Left lung (tissue), 10 donors: ENCODE measurements around the gene EXD1. TPM values are rescaled to one million over a fixed set of nuclear protein-coding genes. Genes with fewer than 3 reads are reported as not detected.
"Not testable (repeated sequence)": the region's sequence is repeated elsewhere in the genome, so short reads cannot be mapped to it uniquely, and the experiment has no call there.

ENCODE experiments used
- ATAC-seq: fragments of 200-7000 bp; cut with Tn5 transposase; one replicate; pipeline ENCODE4 v1.9.1; 2020; ENCODE audit warnings: moderate library complexity
- DNase-seq, 4 donors: peaks; one replicate each; pipeline ENCODE4 v3.0.0-alpha.2; 2013 to 2020
- H3K27ac ChIP-seq, 2 donors: fragments of 200-600 bp; sonication (generic) in 1 of 2; one replicate each; pipeline versions ENCODE4 v1.5.0 to v1.8.0; 2020 to 2021
- H3K27me3 ChIP-seq, 2 donors: fragments of 200-600 bp; sonication (generic) in 1 of 2; one replicate each; pipeline versions ENCODE4 v1.5.0 to v1.8.0; 2020 to 2021
- H3K36me3 ChIP-seq, 2 donors: fragments of 200-600 bp; sonication (generic) in 1 of 2; one replicate each; pipeline versions ENCODE4 v1.5.0 to v1.8.0; 2020 to 2021
- H3K4me1 ChIP-seq, 2 donors: fragments of 200-600 bp; one replicate each; pipeline ENCODE4 v1.8.0; 2021
- H3K4me3 ChIP-seq, 2 donors: fragments of 200-600 bp; sonication (generic) in 1 of 2; one replicate each; pipeline versions ENCODE4 v1.5.0 to v1.8.0; 2020 to 2021; ENCODE audit warnings: mild to moderate bottlenecking in 1 of 2
- H3K9me3 ChIP-seq, 2 donors: fragments of 200-600 bp; sonication (generic) in 1 of 2; one replicate each; pipeline versions ENCODE4 v1.5.0 to v1.8.0; 2020 to 2021
- intact Hi-C, 2 donors: fragments of 100-400 bp; cut with DNase I; formaldehyde crosslinking; loops; one replicate each; pipeline versions ENCODE4 v1.11.2 to v1.14.2; 2022
- polyA plus RNA-seq, 6 donors: library from polyadenylated mRNA; unstranded; fragments of 120-200 nt; gene quantifications; one replicate each; pipeline ENCODE4 v1.2.1, GENCODE V29; 2013; ENCODE audit not compliant: insufficient read length in 6 of 6
- total RNA-seq, 2 donors: library from RNA; stranded (reverse); fragmentation: NEBNext Ultra II Directional; extraction: Animal tissue kit (Norgen Biotek cat#: 25700); gene quantifications; one replicate each; pipeline ENCODE4 v1.2.1, GENCODE V29; 2021
- TF ChIP-seq, protein P1 (sequence below), 2 donors: fragments of 200-600 bp; sonication (generic) in 1 of 2; IDR thresholded peaks; one replicate each; pipeline versions ENCODE4 v1.5.0 to v1.8.0; 2021; ENCODE audit warnings: antibody characterized with exemption in 2 of 2
- donor health status: DM: no; HTN: yes; CAD: no.
- donor health status: DM: no; HTN: no; CAD: no.

EXD1 gene
- total and polyA plus RNA-seq, 8 donors = 0.06 TPM; not detected in 7

DNA sequence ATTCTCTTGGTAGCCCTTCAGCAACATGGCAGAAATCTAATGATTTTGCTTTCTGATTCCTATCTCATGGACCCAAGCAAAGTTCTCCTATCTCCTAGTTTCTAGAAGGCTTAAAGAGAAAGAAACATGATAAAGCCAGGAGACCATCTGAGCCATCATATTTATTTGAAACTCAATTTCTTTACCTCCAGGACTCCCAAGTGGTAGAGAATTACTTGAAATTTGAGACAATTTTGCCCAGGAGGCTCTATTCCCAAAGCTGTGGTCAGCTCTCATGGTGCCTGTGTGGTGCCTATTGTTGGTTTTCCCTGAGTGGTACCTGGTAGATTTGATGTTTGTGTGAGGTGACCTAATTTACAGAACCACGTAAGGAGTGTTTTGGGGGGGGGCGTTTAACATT, 39.3 kb upstream of the EXD1 start:
- no peaks in the 10 kb centered on the region for H3K27me3 ChIP-seq
- intact Hi-C loops = no loop called here
- no peaks in the 10 kb centered on the region for H3K9me3 ChIP-seq
- H3K36me3 ChIP-seq = peaks cover 0 to 80% of the 10 kb centered on the region in 2 donors
- H3K4me1 ChIP-seq = no peaks in the 10 kb centered on the region
- DNase-seq (no peak), ATAC-seq (no peak)
- no peak overlapping the region for H3K27ac ChIP-seq
- no peak overlapping the region for H3K4me3 ChIP-seq
- TF ChIP-seq, protein P1, sequence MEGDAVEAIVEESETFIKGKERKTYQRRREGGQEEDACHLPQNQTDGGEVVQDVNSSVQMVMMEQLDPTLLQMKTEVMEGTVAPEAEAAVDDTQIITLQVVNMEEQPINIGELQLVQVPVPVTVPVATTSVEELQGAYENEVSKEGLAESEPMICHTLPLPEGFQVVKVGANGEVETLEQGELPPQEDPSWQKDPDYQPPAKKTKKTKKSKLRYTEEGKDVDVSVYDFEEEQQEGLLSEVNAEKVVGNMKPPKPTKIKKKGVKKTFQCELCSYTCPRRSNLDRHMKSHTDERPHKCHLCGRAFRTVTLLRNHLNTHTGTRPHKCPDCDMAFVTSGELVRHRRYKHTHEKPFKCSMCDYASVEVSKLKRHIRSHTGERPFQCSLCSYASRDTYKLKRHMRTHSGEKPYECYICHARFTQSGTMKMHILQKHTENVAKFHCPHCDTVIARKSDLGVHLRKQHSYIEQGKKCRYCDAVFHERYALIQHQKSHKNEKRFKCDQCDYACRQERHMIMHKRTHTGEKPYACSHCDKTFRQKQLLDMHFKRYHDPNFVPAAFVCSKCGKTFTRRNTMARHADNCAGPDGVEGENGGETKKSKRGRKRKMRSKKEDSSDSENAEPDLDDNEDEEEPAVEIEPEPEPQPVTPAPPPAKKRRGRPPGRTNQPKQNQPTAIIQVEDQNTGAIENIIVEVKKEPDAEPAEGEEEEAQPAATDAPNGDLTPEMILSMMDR (IDR thresholded peaks at IDR 0.05) = no peak

DNA sequence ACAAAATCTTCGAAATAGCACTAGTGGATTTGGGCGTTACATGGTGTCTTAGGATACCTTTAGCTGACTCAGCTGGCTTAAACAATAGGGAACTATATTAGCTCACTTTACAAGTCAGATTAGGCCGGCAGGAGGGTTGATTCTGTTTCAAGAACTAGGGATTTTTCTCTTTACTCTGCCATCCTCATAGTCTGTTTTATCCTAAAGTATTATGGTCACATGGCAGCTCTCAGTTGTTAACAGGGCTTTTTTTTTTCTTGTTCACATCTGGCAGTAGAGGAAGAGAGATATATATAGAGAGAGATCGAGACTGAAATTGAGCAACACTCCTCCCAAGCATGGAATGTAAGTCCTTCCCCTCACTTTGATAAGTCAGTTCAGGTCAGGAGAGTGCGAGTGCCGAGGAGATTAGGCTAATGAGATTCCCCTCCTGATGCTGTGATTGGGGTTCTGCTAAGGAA, 33.4 kb upstream of the EXD1 start:
- Histone ChIP-seq H3K4me3 (no peak overlapping the region), H3K27me3 (no peaks in the 10 kb centered on the region), H3K9me3 (no peaks in the 10 kb centered on the region), H3K4me1 (peaks cover 0 to 28% of the 10 kb centered on the region in 2 donors), H3K27ac (peak overlapping the region in 1 of 2 donors; percentile 14), H3K36me3 (peaks cover 3 to 65% of the 10 kb centered on the region in 2 donors)
- ATAC-seq (peak; percentile 71), DNase-seq (no peak)
- TF ChIP-seq, protein P1 (IDR thresholded peaks at IDR 0.05) = no peak
- intact Hi-C loops = no loop called here

DNA sequence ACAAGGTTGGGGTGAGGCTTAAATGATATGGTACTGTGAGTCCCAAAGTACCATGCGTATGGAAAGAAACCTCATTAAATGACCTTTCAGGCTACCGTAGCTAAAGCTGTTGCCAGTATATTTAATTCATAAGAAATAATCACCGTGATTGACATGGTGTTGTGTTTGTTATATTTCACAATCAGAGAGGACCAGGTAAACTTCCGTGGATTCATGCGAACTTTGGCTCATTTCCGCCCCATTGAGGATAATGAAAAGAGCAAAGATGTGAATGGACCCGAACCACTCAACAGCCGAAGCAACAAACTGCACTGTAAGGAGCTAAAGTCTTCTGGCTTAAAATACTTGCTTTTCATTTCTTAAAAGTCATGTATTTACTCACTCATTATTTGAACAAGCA, 32.0 kb upstream of the EXD1 start:
- Histone ChIP-seq H3K36me3 (peaks cover 3 to 71% of the 10 kb centered on the region in 2 donors), H3K4me3 (no peak overlapping the region), H3K27ac (peak overlapping the region in 1 of 2 donors; percentile 41), H3K4me1 (peaks cover 0 to 35% of the 10 kb centered on the region in 2 donors), H3K27me3 (no peaks in the 10 kb centered on the region), H3K9me3 (no peaks in the 10 kb centered on the region)
- TF ChIP-seq, protein P1 (IDR thresholded peaks at IDR 0.05) = no peak
- no peak for DNase-seq
- intact Hi-C loops = no loop called here
- ATAC-seq = no peak

DNA sequence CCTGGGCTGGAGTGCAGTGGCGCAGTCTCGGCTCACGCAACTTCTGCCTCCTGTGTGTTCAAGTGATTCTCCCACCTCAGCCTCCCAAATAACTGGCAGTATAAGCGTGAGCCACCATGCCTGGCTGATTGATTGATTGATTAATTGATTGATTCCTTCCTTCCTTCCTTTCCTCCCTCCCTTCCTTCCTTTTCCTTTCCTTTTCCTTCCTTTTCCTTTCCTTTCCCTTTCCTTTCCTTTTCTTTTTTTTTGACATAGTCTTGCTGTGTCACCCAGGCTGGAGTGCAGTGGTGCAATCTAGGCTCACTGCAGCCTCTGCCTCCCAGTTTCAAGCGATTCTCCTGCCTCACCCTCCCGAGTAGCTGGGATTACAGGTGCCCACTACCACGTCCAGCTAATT, 30.4 kb upstream of the EXD1 start:
- ATAC-seq, H3K9me3 ChIP-seq, H3K27ac ChIP-seq, intact Hi-C loops, DNase-seq, H3K4me3 ChIP-seq, H3K27me3 ChIP-seq: not testable (repeated sequence)
- Histone ChIP-seq H3K4me1 (peaks cover 0 to 44% of the 10 kb centered on the region in 2 donors), H3K36me3 (peaks cover 3 to 61% of the 10 kb centered on the region in 2 donors)

DNA sequence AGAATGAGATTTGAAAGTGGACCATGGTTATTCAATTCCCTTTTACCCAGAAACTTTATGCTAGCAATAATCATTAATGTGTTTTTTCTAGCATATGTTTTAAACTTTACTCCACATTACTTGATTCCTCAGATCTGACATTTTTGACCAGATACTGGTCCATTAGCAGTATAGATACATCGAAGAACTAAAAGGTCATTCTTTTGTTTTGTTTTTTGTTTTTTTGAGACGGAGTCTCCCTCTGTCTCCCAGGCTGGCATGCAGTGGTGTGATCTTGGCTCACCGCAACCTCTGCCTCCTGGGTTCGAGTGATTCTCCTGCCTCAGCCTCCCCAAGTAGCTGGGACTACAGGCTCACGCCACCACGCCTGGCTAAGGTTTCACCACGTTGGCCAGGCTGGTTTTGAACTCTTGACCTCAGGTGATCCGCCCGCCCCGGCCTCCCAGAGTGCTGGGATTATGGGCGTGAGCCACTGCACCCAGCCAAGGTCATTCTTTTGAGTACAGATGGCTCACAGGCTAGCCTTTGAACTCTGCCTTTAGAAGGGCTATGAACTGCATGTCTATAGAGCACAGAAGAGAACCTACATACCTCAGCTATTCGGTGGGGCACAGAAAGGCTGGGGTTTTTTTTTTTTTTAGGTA, 29.1 kb upstream of the EXD1 start:
- Histone ChIP-seq H3K4me3 (no peak overlapping the region), H3K4me1 (peaks cover 0 to 46% of the 10 kb centered on the region in 2 donors), H3K36me3 (peaks cover 3 to 52% of the 10 kb centered on the region in 2 donors), H3K27me3 (no peaks in the 10 kb centered on the region), H3K27ac (peak overlapping the region; percentile 38 to 75), H3K9me3 (no peaks in the 10 kb centered on the region)
- intact Hi-C loops = no loop called here
- DNase-seq = no peak
- no peak for ATAC-seq
- TF ChIP-seq, protein P1 (IDR thresholded peaks at IDR 0.05) = no peak
